Upper lobe of left lung (tissue), 4 donors: Measurements from ENCODE around the gene PLCE1.

Source experiments
- POLR2A ChIP-seq, 4 donors: fragments of 450-650 bp; IDR thresholded peaks; one replicate each; pipeline ENCODE4 v1.5.1; 2016 to 2017; ENCODE audit warnings: antibody characterized with exemption in 4 of 4, mild to moderate bottlenecking in 2 of 4
- TF ChIP-seq, protein P1 (sequence below), 6 experiments: fragments of 450-650 bp in 4 of 6; fragments of 200-600 bp in 2 of 6; sonication (generic) in 2 of 6; IDR thresholded peaks; one replicate each; pipeline ENCODE4 v1.5.1; 2016 to 2019; ENCODE audit warnings: antibody characterized with exemption in 6 of 6

DNA sequence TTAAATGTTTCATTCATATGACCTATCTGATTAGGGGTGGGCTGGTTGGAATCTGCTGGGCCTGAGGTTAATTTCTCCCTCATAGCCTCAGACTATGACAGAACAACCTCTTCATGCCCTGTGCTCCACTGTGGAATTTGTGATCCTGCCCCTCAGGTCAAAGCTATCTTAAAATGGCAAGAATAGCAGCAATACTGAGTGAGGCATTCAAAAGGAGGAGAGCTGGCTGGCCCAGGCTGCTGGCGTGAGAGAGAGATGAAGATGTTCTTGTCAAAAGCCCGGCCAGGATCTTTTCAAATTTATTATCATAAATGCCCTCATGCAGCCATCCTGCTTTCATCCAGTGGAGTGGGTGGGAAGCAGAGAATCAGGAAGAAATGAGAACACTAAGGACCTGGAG, 41.8 kb upstream of the PLCE1 start:
- TF ChIP-seq, protein P1, sequence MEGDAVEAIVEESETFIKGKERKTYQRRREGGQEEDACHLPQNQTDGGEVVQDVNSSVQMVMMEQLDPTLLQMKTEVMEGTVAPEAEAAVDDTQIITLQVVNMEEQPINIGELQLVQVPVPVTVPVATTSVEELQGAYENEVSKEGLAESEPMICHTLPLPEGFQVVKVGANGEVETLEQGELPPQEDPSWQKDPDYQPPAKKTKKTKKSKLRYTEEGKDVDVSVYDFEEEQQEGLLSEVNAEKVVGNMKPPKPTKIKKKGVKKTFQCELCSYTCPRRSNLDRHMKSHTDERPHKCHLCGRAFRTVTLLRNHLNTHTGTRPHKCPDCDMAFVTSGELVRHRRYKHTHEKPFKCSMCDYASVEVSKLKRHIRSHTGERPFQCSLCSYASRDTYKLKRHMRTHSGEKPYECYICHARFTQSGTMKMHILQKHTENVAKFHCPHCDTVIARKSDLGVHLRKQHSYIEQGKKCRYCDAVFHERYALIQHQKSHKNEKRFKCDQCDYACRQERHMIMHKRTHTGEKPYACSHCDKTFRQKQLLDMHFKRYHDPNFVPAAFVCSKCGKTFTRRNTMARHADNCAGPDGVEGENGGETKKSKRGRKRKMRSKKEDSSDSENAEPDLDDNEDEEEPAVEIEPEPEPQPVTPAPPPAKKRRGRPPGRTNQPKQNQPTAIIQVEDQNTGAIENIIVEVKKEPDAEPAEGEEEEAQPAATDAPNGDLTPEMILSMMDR (IDR thresholded peaks at IDR 0.05) = no peak
- TF ChIP-seq POLR2A (IDR thresholded peaks at IDR 0.05) = no peak
